KMS-11 (cell line): Measurements from ENCODE around the gene CFAP73.

Experiments
- H2AFZ ChIP-seq: fragments of 200-600 bp; sonication (generic); 2 replicates; pipeline ENCODE4 v1.6.1; 2016; ENCODE audit warnings: antibody characterized with exemption, mixed run types, low read depth
- H3K27ac ChIP-seq: fragments of 200-600 bp; sonication (generic); 2 replicates; pipeline ENCODE4 v1.6.1; 2016; ENCODE audit warnings: mild to moderate bottlenecking, mixed run types
- H3K27me3 ChIP-seq: fragments of 200-600 bp; sonication (generic); 2 replicates; pipeline ENCODE4 v1.6.1; 2017; ENCODE audit warnings: mild to moderate bottlenecking, low read depth, mixed run types, moderate library complexity; ENCODE audit not compliant: insufficient read depth
- H3K36me3 ChIP-seq: fragments of 200-600 bp; sonication (generic); 2 replicates; pipeline ENCODE4 v1.6.1; 2017; ENCODE audit warnings: mild to moderate bottlenecking, mixed run types; ENCODE audit not compliant: insufficient read depth
- H3K4me1 ChIP-seq: fragments of 200-600 bp; sonication (generic); 2 replicates; pipeline ENCODE4 v1.6.1; 2016; ENCODE audit warnings: mild to moderate bottlenecking, low read depth, mixed run types; ENCODE audit not compliant: poor library complexity, severe bottlenecking
- H3K4me2 ChIP-seq: fragments of 200-600 bp; sonication (generic); 2 replicates; pipeline ENCODE4 v1.7.0; 2016; ENCODE audit warnings: mild to moderate bottlenecking, mixed run types
- H3K4me3 ChIP-seq: fragments of 200-600 bp; sonication (generic); IDR thresholded peaks from 2 replicates; pipeline ENCODE4 v1.6.1; 2017; ENCODE audit warnings: low read depth, low read length, mixed read lengths; ENCODE audit not compliant: insufficient read depth
- H3K79me2 ChIP-seq: fragments of 200-600 bp; sonication (generic); 2 replicates; pipeline ENCODE4 v1.6.1; 2016; ENCODE audit warnings: low read depth, mixed run types; ENCODE audit not compliant: insufficient read depth
- H3K9ac ChIP-seq: fragments of 200-600 bp; sonication (generic); 2 replicates; pipeline ENCODE4 v1.6.1; 2016; ENCODE audit warnings: mild to moderate bottlenecking, mixed run types
- H4K20me1 ChIP-seq: fragments of 200-600 bp; sonication (generic); 2 replicates; pipeline ENCODE4 v1.6.1; 2016; ENCODE audit warnings: mild to moderate bottlenecking, mixed run types; ENCODE audit not compliant: insufficient read depth
- TF ChIP-seq, protein P1 (sequence below): fragments of 200-600 bp; sonication (generic); conservative IDR thresholded peaks from 2 replicates; pipeline ENCODE4 v1.6.1; 2017; ENCODE audit warnings: low read depth, mild to moderate bottlenecking, antibody characterized with exemption, low read length, moderate library complexity, mixed read lengths

The CFAP73 gene

DNA sequence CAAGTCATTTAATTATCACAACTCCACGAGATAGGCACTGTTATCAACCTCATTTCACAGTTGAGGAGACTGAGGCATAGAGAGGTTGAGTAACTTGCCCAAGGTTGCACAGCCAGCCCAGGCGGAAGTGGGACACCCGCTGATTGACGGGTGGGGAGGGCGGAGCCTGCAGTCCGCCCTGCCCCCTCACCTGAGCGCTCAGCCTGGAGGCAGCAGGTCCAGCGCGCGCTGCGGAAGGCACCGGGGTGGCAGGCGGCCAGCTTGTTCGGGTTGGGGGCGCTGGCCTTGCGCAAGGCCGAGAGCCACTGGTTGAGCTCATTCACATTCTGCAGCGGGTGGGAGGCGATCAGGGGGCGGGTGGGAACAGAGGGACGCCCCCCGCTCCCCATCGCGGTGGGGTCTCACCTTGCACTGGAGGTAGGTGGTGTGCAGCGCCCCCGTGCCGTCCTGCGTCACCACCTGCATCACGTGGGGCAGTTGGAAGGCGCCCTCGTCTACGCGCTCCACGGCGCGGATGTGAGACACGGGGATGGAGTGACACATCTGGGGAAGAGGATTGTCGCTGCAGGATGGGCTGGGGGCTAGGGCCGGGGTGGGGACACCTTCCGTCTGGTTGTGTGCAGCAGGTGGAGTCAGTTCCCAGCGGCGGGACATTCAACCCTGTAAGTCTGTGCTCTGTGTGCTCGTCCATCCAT, 45.6 kb upstream of the CFAP73 start:
- no peaks in the 10 kb centered on the region for H4K20me1 ChIP-seq

DNA sequence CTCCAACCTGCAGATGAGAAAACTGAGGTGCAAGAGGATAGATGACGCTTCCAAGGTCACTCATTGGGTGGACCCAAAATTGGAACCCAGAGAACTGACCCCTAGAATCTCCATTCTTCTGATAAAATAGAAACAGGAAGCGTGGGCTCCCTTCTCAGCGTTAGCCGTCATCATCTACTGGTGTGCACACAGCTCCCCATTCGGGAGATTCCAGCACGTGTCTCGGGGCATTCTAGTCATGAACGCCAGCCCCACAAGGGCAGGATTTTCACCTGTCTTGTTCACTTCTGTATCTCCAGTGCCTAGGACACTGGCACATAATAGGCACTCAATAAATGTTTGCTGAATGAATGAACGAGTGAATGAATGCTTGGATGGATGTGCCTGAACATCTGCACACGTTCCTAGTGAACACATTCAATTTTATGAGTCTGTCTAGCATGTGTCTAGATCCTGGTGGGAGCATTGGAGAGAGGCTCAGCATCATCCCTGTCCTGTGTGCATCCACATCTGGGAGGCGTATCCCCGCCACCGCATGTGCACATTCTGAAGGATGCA, 44.5 kb upstream of the CFAP73 start:
- Histone ChIP-seq H3K9ac (no peak overlapping the region), H4K20me1 (no peaks in the 10 kb centered on the region), H3K4me1 (no peaks in the 10 kb centered on the region), H3K79me2 (no peaks in the 10 kb centered on the region), H3K27me3 (no peaks in the 10 kb centered on the region), H2AFZ (no peak overlapping the region), H3K4me2 (no peak overlapping the region), H3K4me3 (no peak overlapping the region), H3K27ac (no peak overlapping the region), H3K36me3 (no peaks in the 10 kb centered on the region)
- TF ChIP-seq, protein P1, sequence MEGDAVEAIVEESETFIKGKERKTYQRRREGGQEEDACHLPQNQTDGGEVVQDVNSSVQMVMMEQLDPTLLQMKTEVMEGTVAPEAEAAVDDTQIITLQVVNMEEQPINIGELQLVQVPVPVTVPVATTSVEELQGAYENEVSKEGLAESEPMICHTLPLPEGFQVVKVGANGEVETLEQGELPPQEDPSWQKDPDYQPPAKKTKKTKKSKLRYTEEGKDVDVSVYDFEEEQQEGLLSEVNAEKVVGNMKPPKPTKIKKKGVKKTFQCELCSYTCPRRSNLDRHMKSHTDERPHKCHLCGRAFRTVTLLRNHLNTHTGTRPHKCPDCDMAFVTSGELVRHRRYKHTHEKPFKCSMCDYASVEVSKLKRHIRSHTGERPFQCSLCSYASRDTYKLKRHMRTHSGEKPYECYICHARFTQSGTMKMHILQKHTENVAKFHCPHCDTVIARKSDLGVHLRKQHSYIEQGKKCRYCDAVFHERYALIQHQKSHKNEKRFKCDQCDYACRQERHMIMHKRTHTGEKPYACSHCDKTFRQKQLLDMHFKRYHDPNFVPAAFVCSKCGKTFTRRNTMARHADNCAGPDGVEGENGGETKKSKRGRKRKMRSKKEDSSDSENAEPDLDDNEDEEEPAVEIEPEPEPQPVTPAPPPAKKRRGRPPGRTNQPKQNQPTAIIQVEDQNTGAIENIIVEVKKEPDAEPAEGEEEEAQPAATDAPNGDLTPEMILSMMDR, result no peak

More for the DNA sequence above, 45.6 kb upstream of the CFAP73 start:
- Histone ChIP-seq H3K36me3 (no peaks in the 10 kb centered on the region), H3K4me1 (peaks cover 6% of the 10 kb centered on the region), H3K27ac (no peak overlapping the region), H3K4me2 (no peak overlapping the region), H3K27me3 (no peaks in the 10 kb centered on the region), H3K79me2 (no peaks in the 10 kb centered on the region), H3K9ac (no peak overlapping the region), H3K4me3 (no peak overlapping the region), H2AFZ (no peak overlapping the region)
- TF ChIP-seq, protein P1, result no peak

- H3K36me3 ChIP-seq, result no peaks in the 10 kb centered on the region
- TF ChIP-seq, protein P1, result no peak
- H4K20me1 ChIP-seq, result no peaks in the 10 kb centered on the region
- H3K9ac ChIP-seq, result no peak overlapping the region
- no peaks in the 10 kb centered on the region for H3K79me2 ChIP-seq
- H3K4me1 ChIP-seq, result no peaks in the 10 kb centered on the region
- H3K4me2 ChIP-seq, result no peak overlapping the region
- H3K4me3 ChIP-seq, result no peak overlapping the region
- H2AFZ ChIP-seq, result no peak overlapping the region
- no peaks in the 10 kb centered on the region for H3K27me3 ChIP-seq
- no peak overlapping the region for H3K27ac ChIP-seq
Observed at GRCh38 chr12:113105606-113106271, 43.8 kb upstream of the CFAP73 start.

GRCh38 chr12:113106361-113106760, 43.2 kb upstream of the CFAP73 start:
- Histone ChIP-seq H3K4me3 (no peak overlapping the region), H3K4me2 (no peak overlapping the region), H3K27ac (no peak overlapping the region), H4K20me1 (no peaks in the 10 kb centered on the region), H3K27me3 (no peaks in the 10 kb centered on the region), H3K4me1 (no peaks in the 10 kb centered on the region), H3K9ac (no peak overlapping the region), H2AFZ (no peak overlapping the region), H3K79me2 (no peaks in the 10 kb centered on the region), H3K36me3 (no peaks in the 10 kb centered on the region)
- TF ChIP-seq, protein P1, result no peak
